ENCODE data around the gene ARL5B.

The ARL5B gene

DNA sequence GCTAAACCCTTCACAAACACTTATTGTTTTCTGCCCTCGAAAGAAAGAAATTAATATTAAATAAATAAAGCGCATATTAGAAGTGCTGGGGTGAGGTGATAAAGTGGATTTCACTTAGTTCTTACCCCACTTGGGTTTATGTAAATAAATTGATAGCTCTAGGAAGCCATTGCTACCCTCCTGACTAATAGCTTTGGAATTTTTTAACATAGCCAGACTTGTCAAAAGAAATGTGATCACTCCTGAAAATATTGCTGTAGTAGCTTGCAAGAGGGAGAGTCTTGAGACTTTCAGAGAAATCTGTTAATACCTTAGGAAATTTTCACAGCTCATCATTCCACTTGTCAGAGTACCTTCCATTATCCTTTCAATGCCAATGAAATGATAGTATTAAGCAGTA lies 7.6 kb downstream of the ARL5B start:
- no peak overlapping the region for H3K27ac ChIP-seq (ENCODE audit: insufficient read depth in 1 of 2, low read depth in 1 of 2, low read length in 2 of 2, poor library complexity in 1 of 2, severe bottlenecking in 2 of 2)
- peaks cover 0 to 3% (median 1%) of the 10 kb centered on the region in 4 experiments for H3K4me1 ChIP-seq (ENCODE audit: control extremely low read depth in 1 of 4, control insufficient read depth in 4 of 4, insufficient read depth in 4 of 4, low read length in 3 of 4)
- no peaks in the 10 kb centered on the region for H3K27me3 ChIP-seq (replicated peaks in 2 of 5; ENCODE audit: control insufficient read depth in 4 of 5, insufficient read depth in 5 of 5, low read length in 4 of 5)
- WGBS (ENCODE audit: insufficient coverage): no CpG with 5 or more reads among the region's 2 CpGs
- ChIA-PET CTCF (interaction anchor here (0.6 to 0.8 kb wide), 2 partner anchors 12 to 22 kb away, joined by 3 to 4 read pairs; no protein-coding TSS in a partner anchor), POLR2A (no interaction called here)
- H3K9me3 ChIP-seq (ENCODE audit: control extremely low read depth in 1 of 5, control insufficient read depth in 4 of 5, insufficient read depth in 2 of 5, low read depth in 1 of 5, low read length in 4 of 5): no peaks in the 10 kb centered on the region
- DNase-seq: no peak
- no peak overlapping the region for H3K4me3 ChIP-seq (ENCODE audit: control insufficient read depth in 1 of 7, extremely low read depth in 1 of 7, insufficient read depth in 4 of 7, low read depth in 2 of 7, low read length in 6 of 7)
- H3K36me3 ChIP-seq (ENCODE audit: control insufficient read depth in 4 of 4, insufficient read depth in 4 of 4, low read length in 3 of 4): peaks cover 5 to 39% (median 25%) of the 10 kb centered on the region in 4 experiments

DNA sequence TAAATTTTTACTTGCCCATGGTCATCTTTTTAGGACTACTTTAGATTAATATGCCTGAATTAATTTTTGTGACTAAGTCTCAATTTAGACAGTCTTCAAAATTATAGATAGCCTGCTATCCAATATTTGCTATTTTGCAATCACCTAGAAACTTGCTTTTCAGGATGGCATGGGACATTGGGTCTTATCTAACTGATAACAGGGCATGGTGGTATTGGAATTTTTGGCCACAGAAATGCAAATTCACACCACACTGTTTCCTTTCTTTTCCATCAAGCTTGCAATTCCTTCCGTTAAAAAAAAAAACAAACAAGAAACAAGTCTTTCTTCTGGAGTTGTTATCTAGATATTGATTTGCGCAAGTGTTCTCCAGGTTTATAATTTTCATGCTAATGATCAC lies 8.8 kb downstream of the ARL5B start:
- ChIA-PET POLR2A (no interaction called here), CTCF (no interaction called here)
- H3K27ac ChIP-seq (ENCODE audit: insufficient read depth in 1 of 2, low read depth in 1 of 2, low read length in 2 of 2, poor library complexity in 1 of 2, severe bottlenecking in 2 of 2): no peak overlapping the region
- H3K9me3 ChIP-seq (ENCODE audit: control extremely low read depth in 1 of 5, control insufficient read depth in 4 of 5, insufficient read depth in 2 of 5, low read depth in 1 of 5, low read length in 4 of 5): no peaks in the 10 kb centered on the region
- H3K4me1 ChIP-seq (ENCODE audit: control extremely low read depth in 1 of 4, control insufficient read depth in 4 of 4, insufficient read depth in 4 of 4, low read length in 3 of 4): no peaks in the 10 kb centered on the region
- no peaks in the 10 kb centered on the region for H3K27me3 ChIP-seq (replicated peaks in 2 of 5; ENCODE audit: control insufficient read depth in 4 of 5, insufficient read depth in 5 of 5, low read length in 4 of 5)
- H3K36me3 ChIP-seq (ENCODE audit: control insufficient read depth in 4 of 4, insufficient read depth in 4 of 4, low read length in 3 of 4): peaks cover 5 to 40% (median 27%) of the 10 kb centered on the region in 4 experiments
- no peak overlapping the region for H3K4me3 ChIP-seq (ENCODE audit: control insufficient read depth in 1 of 7, extremely low read depth in 1 of 7, insufficient read depth in 4 of 7, low read depth in 2 of 7, low read length in 6 of 7)
- WGBS (ENCODE audit: insufficient coverage): 100% methylated on average over 1 of the region's 2 CpGs
- no peak for DNase-seq

GRCh38 chr10:18675086-18675801 lies 16.0 kb downstream of the ARL5B start:
- WGBS (ENCODE audit: insufficient coverage): no CpG with 5 or more reads among the region's 4 CpGs

GRCh38 chr10:18680754-18681153 lies 21.5 kb downstream of the ARL5B start:
- DNase-seq: peak in 1 of 3 donors; percentile 37
- H3K4me1 ChIP-seq (ENCODE audit: control extremely low read depth in 1 of 4, control insufficient read depth in 4 of 4, insufficient read depth in 4 of 4, low read length in 3 of 4): no peaks in the 10 kb centered on the region
- ChIA-PET POLR2A (no interaction called here), CTCF (no interaction called here)
- H3K27me3 ChIP-seq (replicated peaks in 2 of 5; ENCODE audit: control insufficient read depth in 4 of 5, insufficient read depth in 5 of 5, low read length in 4 of 5): no peaks in the 10 kb centered on the region
- peaks cover 2 to 15% (median 9%) of the 10 kb centered on the region in 4 experiments for H3K36me3 ChIP-seq (ENCODE audit: control insufficient read depth in 4 of 4, insufficient read depth in 4 of 4, low read length in 3 of 4)
- H3K27ac ChIP-seq (ENCODE audit: insufficient read depth in 1 of 2, low read depth in 1 of 2, low read length in 2 of 2, poor library complexity in 1 of 2, severe bottlenecking in 2 of 2): no peak overlapping the region
- H3K4me3 ChIP-seq (ENCODE audit: control insufficient read depth in 1 of 7, extremely low read depth in 1 of 7, insufficient read depth in 4 of 7, low read depth in 2 of 7, low read length in 6 of 7): no peak overlapping the region
- no CpG with 5 or more reads among the region's 3 CpGs for WGBS (ENCODE audit: insufficient coverage)
- no peaks in the 10 kb centered on the region for H3K9me3 ChIP-seq (ENCODE audit: control extremely low read depth in 1 of 5, control insufficient read depth in 4 of 5, insufficient read depth in 2 of 5, low read depth in 1 of 5, low read length in 4 of 5)

More at GRCh38 chr10:18675086-18675801, 16.0 kb downstream of the ARL5B start:
- no peaks in the 10 kb centered on the region for H3K4me1 ChIP-seq (ENCODE audit: control extremely low read depth in 1 of 4, control insufficient read depth in 4 of 4, insufficient read depth in 4 of 4, low read length in 3 of 4)
- no peak for DNase-seq
- peaks cover 8 to 53% (median 25%) of the 10 kb centered on the region in 4 experiments for H3K36me3 ChIP-seq (ENCODE audit: control insufficient read depth in 4 of 4, insufficient read depth in 4 of 4, low read length in 3 of 4)
- no peak overlapping the region for H3K27ac ChIP-seq (ENCODE audit: insufficient read depth in 1 of 2, low read depth in 1 of 2, low read length in 2 of 2, poor library complexity in 1 of 2, severe bottlenecking in 2 of 2)
- CTCF ChIA-PET: no interaction called here
- POLR2A ChIA-PET: no interaction called here
- no peak overlapping the region for H3K4me3 ChIP-seq (ENCODE audit: control insufficient read depth in 1 of 7, extremely low read depth in 1 of 7, insufficient read depth in 4 of 7, low read depth in 2 of 7, low read length in 6 of 7)
- no peaks in the 10 kb centered on the region for H3K9me3 ChIP-seq (ENCODE audit: control extremely low read depth in 1 of 5, control insufficient read depth in 4 of 5, insufficient read depth in 2 of 5, low read depth in 1 of 5, low read length in 4 of 5)
- no peaks in the 10 kb centered on the region for H3K27me3 ChIP-seq (replicated peaks in 2 of 5; ENCODE audit: control insufficient read depth in 4 of 5, insufficient read depth in 5 of 5, low read length in 4 of 5)

DNA sequence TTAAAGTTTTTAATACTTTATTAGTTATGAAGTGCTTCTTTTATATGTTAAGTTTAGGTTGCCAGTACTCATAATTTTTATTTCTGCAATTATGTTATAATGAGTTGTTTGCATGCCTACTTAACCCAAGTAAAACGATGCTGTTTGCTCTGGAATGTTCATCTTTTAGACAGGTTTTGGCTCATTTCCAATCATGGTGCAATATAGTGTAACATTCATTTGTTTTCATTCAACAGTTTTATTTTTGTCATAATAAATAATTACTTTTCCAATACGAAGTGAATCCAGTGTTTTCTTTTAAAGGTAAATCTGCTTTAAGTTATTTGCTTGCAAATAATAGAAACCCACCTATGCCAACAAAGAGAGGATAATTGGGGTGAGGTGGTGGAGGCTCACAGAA lies 22.1 kb downstream of the ARL5B start:
- ChIA-PET CTCF (no interaction called here), POLR2A (no interaction called here)
- DNase-seq: no peak
- H3K27ac ChIP-seq (ENCODE audit: insufficient read depth in 1 of 2, low read depth in 1 of 2, low read length in 2 of 2, poor library complexity in 1 of 2, severe bottlenecking in 2 of 2): no peak overlapping the region
- no peaks in the 10 kb centered on the region for H3K27me3 ChIP-seq (replicated peaks in 2 of 5; ENCODE audit: control insufficient read depth in 4 of 5, insufficient read depth in 5 of 5, low read length in 4 of 5)
- H3K4me1 ChIP-seq (ENCODE audit: control extremely low read depth in 1 of 4, control insufficient read depth in 4 of 4, insufficient read depth in 4 of 4, low read length in 3 of 4): no peaks in the 10 kb centered on the region
- peaks cover 2 to 12% (median 7%) of the 10 kb centered on the region in 4 experiments for H3K36me3 ChIP-seq (ENCODE audit: control insufficient read depth in 4 of 4, insufficient read depth in 4 of 4, low read length in 3 of 4)
- H3K4me3 ChIP-seq (ENCODE audit: control insufficient read depth in 1 of 7, extremely low read depth in 1 of 7, insufficient read depth in 4 of 7, low read depth in 2 of 7, low read length in 6 of 7): no peak overlapping the region
- H3K9me3 ChIP-seq (ENCODE audit: control extremely low read depth in 1 of 5, control insufficient read depth in 4 of 5, insufficient read depth in 2 of 5, low read depth in 1 of 5, low read length in 4 of 5): no peaks in the 10 kb centered on the region
- no CpG with 5 or more reads among the region's 2 CpGs for WGBS (ENCODE audit: insufficient coverage)

DNA sequence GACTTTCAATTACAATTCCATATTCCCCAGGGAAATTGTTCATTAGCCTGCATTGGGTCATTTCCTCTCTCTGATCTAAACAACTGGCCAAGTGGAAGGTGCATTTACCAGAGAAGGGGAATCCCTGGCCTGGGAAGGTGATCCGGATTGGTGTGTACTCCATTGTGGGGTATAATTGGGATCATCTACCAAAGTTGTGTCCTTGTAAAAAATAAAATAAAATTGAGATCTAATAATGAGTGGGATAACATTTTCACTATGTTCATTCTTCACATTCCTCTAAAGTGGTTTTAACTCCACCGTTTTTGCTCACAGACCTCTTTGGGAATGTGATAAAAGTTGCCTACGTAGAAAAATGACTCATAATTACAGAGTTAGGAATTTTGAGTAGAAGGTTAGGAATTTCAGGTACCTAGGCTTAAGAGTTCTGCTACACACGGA lies 22.8 kb downstream of the ARL5B start:
- ChIA-PET POLR2A (no interaction called here), CTCF (no interaction called here)
- Histone ChIP-seq H3K4me3 (ENCODE audit: control insufficient read depth in 1 of 7, extremely low read depth in 1 of 7, insufficient read depth in 4 of 7, low read depth in 2 of 7, low read length in 6 of 7) (no peak overlapping the region), H3K4me1 (ENCODE audit: control extremely low read depth in 1 of 4, control insufficient read depth in 4 of 4, insufficient read depth in 4 of 4, low read length in 3 of 4) (no peaks in the 10 kb centered on the region), H3K27me3 (replicated peaks in 2 of 5; ENCODE audit: control insufficient read depth in 4 of 5, insufficient read depth in 5 of 5, low read length in 4 of 5) (no peaks in the 10 kb centered on the region), H3K27ac (ENCODE audit: insufficient read depth in 1 of 2, low read depth in 1 of 2, low read length in 2 of 2, poor library complexity in 1 of 2, severe bottlenecking in 2 of 2) (no peak overlapping the region), H3K36me3 (ENCODE audit: control insufficient read depth in 4 of 4, insufficient read depth in 4 of 4, low read length in 3 of 4) (peaks cover 1 to 12% (median 3%) of the 10 kb centered on the region in 4 experiments), H3K9me3 (ENCODE audit: control extremely low read depth in 1 of 5, control insufficient read depth in 4 of 5, insufficient read depth in 2 of 5, low read depth in 1 of 5, low read length in 4 of 5) (no peaks in the 10 kb centered on the region)
- no CpG with 5 or more reads among the region's 4 CpGs for WGBS (ENCODE audit: insufficient coverage)
- DNase-seq: no peak

DNA sequence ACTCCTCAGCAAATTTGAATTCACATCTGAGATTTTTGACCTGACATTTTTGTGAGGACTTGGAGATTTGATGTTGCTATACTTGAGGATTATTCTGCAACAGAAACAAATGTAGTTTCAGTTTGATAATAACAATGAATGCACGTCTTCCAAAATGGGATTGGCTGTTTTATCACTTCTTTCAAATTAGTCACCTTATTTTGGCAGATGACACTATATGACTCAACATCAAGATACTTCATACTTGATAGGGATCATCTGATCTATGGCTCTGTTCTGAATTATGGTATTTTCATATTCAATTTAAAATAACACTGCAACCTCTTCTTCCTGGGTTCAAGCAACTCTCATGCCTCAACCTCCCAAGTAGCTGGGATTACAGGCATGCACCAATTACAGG lies 24.2 kb downstream of the ARL5B start:
- Histone ChIP-seq H3K27me3 (replicated peaks in 2 of 5; ENCODE audit: control insufficient read depth in 4 of 5, insufficient read depth in 5 of 5, low read length in 4 of 5) (no peaks in the 10 kb centered on the region), H3K4me1 (ENCODE audit: control extremely low read depth in 1 of 4, control insufficient read depth in 4 of 4, insufficient read depth in 4 of 4, low read length in 3 of 4) (no peaks in the 10 kb centered on the region), H3K9me3 (ENCODE audit: control extremely low read depth in 1 of 5, control insufficient read depth in 4 of 5, insufficient read depth in 2 of 5, low read depth in 1 of 5, low read length in 4 of 5) (no peaks in the 10 kb centered on the region), H3K36me3 (ENCODE audit: control insufficient read depth in 4 of 4, insufficient read depth in 4 of 4, low read length in 3 of 4) (peaks cover 0 to 6% (median 2%) of the 10 kb centered on the region in 4 experiments), H3K4me3 (ENCODE audit: control insufficient read depth in 1 of 7, extremely low read depth in 1 of 7, insufficient read depth in 4 of 7, low read depth in 2 of 7, low read length in 6 of 7) (no peak overlapping the region), H3K27ac (ENCODE audit: insufficient read depth in 1 of 2, low read depth in 1 of 2, low read length in 2 of 2, poor library complexity in 1 of 2, severe bottlenecking in 2 of 2) (no peak overlapping the region)
- ChIA-PET POLR2A (no interaction called here), CTCF (interaction anchor here (1.0 kb wide), 1 partner anchor 20 kb away, joined by 3 read pairs; no protein-coding TSS in a partner anchor)
- DNase-seq: no peak
- no CpG with 5 or more reads among the region's 1 CpG for WGBS (ENCODE audit: insufficient coverage)

Measured in common myeloid progenitor, CD34-positive (primary cell).